Natural killer cell (primary cell): ENCODE results near the gene UXS1. TPM values are rescaled to one million over a fixed set of nuclear protein-coding genes. Genes with fewer than 3 reads are reported as not detected.

Source experiments
- ATAC-seq, 3 donors: fragments of 150-1000 bp in 2 of 3; fragments of 200-7000 bp in 1 of 3; cut with Tn5 transposase; 1 replicate in 1 of 3; 2 replicates in 2 of 3; pipeline ENCODE4 v1.10.0; 2021; ENCODE audit warnings: mild to moderate bottlenecking in 2 of 3, moderate library complexity in 2 of 3
- DNase-seq, 2 donors: peaks; one replicate each; pipeline versions ENCODE4 v3.0.0 to v3.0.0-alpha.2; 2013 to 2021; ENCODE audit warnings: mixed read lengths in 1 of 2
- H3K27ac ChIP-seq: one replicate; pipeline ENCODE4 v1.5.1; 2013; ENCODE audit warnings: mild to moderate bottlenecking, low read length
- H3K27me3 ChIP-seq: one replicate; pipeline ENCODE4 v1.6.1; 2013; ENCODE audit warnings: low read length; ENCODE audit not compliant: control insufficient read depth, insufficient read depth
- H3K36me3 ChIP-seq: one replicate; pipeline ENCODE4 v1.6.1; 2013; ENCODE audit warnings: low read length; ENCODE audit not compliant: control insufficient read depth, insufficient read depth
- H3K4me1 ChIP-seq: one replicate; pipeline ENCODE4 v1.6.1; 2013; ENCODE audit warnings: low read length; ENCODE audit not compliant: control insufficient read depth, insufficient read depth
- H3K4me3 ChIP-seq: one replicate; pipeline ENCODE4 v1.5.1; 2013; ENCODE audit warnings: low read length
- H3K9me3 ChIP-seq: one replicate; pipeline ENCODE4 v1.6.1; 2013; ENCODE audit warnings: low read length; ENCODE audit not compliant: control insufficient read depth, insufficient read depth
- H3K27ac Mint-ChIP-seq, 2 donors: one replicate each; pipeline ENCODE4 v1.8.0; 2022; ENCODE audit warnings: mild to moderate bottlenecking in 2 of 2, mixed read lengths in 2 of 2, moderate library complexity in 1 of 2
- H3K27me3 Mint-ChIP-seq, 2 donors: one replicate each; pipeline ENCODE4 v1.8.0; 2022; ENCODE audit warnings: low read depth in 2 of 2, mixed read lengths in 2 of 2
- H3K36me3 Mint-ChIP-seq: one replicate; pipeline ENCODE4 v1.8.0; 2022; ENCODE audit warnings: mixed read lengths
- H3K4me1 Mint-ChIP-seq, 2 donors: one replicate each; pipeline ENCODE4 v1.8.0; 2022; ENCODE audit warnings: mixed read lengths in 2 of 2
- H3K4me3 Mint-ChIP-seq: one replicate; pipeline ENCODE4 v1.8.0; 2022; ENCODE audit warnings: mild to moderate bottlenecking, moderate library complexity, mixed read lengths
- H3K9me3 Mint-ChIP-seq, 2 donors: one replicate each; pipeline ENCODE4 v1.8.0; 2022; ENCODE audit warnings: mixed read lengths in 2 of 2
- WGBS: methylation state at CpG from one replicate; pipeline ENCODE4 v1.1.7; 2013; ENCODE audit warnings: missing lambda C conversion rate; ENCODE audit not compliant: insufficient coverage; 5-methylcytosine and 5-hydroxymethylcytosine counted together
- intact Hi-C: fragments of 100-400 bp; cut with micrococcal nuclease; formaldehyde crosslinking; loops from one replicate; pipeline ENCODE4 v1.14.2; 2022
- total RNA-seq, 4 donors: library from RNA; stranded (reverse); fragments of 120-200 nt in 1 of 4; gene quantifications; one replicate each; pipeline versions ENCODE4 v1.2.3 to v1.2.4, GENCODE V29; 2013 to 2022
- TF ChIP-seq, protein P1 (sequence below): fragments of 200-600 bp; IDR thresholded peaks from one replicate; pipeline ENCODE4 v1.8.0; 2022; ENCODE audit warnings: antibody characterized with exemption

UXS1 gene
- total RNA-seq, 3 donors from 2014 or later (not counting 1 experiment from before 2014, with no cell fraction given) = 36.3 to 60.4 (median 37.5) TPM

DNA sequence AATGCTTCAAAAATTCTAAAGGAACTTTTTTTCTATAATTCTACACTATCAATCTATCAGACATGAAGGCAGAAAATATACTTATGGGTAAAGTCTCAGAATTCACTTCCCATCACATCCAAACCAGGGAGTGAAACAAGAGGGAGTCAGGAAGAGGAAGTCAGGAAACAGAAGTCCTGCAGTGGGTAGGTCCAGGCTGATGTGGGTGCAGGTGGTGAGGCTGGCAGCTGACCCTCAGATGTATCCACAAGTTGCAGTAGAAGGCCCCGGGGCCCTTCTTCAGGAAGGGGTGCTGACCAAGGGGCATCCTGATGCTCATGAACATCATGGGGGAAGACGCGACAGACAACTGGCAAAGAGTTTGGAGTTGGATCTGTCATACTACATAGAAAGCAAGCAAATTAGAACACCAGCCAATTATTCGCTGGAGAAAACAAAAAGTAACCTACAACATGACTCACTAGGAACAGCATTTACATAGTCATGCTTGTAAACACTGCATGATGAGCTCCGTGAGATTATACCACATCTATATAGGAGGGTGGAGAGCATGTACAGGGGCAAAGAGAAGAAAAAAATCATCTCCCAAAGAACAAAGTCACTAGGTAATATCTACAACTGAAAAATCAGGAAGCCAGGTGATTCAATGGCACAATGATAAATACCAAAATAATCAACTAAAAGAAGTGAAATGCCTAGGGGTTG, 4.2 kb downstream of the UXS1 start:
- H3K27ac Mint-ChIP-seq = peak overlapping the region; percentile 55 to 73

DNA sequence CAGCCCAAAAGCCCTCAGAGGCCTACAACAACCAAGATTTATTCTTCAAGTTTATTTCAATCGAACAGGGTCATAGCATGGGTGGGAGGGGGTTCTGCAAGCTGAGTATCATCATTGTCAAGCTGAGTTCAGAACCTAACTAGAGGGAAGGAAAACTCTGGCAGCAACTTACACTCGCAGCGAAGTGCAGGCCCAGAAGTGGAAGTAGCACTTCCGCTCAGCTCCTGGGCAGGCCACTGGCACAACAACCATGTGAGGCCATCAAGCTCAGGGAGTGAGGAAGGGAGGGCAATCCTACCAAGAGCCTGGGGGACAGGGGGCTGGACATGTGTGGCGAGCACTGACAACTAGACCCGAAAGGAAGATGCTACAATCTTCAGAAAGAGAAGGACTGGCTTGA, 4.8 kb downstream of the UXS1 start:
- H3K27ac ChIP-seq = peak overlapping the region; percentile 30
- no peaks in the 10 kb centered on the region for H3K9me3 Mint-ChIP-seq

More for the DNA sequence above, 4.2 kb downstream of the UXS1 start:
- H3K36me3 Mint-ChIP-seq = no peaks in the 10 kb centered on the region
- no peak overlapping the region for H3K4me3 ChIP-seq
- no peak overlapping the region for H3K27ac ChIP-seq
- no peaks in the 10 kb centered on the region for H3K27me3 ChIP-seq
- TF ChIP-seq, protein P1, sequence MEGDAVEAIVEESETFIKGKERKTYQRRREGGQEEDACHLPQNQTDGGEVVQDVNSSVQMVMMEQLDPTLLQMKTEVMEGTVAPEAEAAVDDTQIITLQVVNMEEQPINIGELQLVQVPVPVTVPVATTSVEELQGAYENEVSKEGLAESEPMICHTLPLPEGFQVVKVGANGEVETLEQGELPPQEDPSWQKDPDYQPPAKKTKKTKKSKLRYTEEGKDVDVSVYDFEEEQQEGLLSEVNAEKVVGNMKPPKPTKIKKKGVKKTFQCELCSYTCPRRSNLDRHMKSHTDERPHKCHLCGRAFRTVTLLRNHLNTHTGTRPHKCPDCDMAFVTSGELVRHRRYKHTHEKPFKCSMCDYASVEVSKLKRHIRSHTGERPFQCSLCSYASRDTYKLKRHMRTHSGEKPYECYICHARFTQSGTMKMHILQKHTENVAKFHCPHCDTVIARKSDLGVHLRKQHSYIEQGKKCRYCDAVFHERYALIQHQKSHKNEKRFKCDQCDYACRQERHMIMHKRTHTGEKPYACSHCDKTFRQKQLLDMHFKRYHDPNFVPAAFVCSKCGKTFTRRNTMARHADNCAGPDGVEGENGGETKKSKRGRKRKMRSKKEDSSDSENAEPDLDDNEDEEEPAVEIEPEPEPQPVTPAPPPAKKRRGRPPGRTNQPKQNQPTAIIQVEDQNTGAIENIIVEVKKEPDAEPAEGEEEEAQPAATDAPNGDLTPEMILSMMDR = no peak
- H3K4me1 ChIP-seq = peaks cover 31% of the 10 kb centered on the region
- 80% methylated on average over 4 of the region's 5 CpGs for WGBS
- peak overlapping the region; percentile 25 for H3K4me3 Mint-ChIP-seq
- no peak for DNase-seq
- H3K27me3 Mint-ChIP-seq = no peaks in the 10 kb centered on the region
- ATAC-seq = no peak
- intact Hi-C loops = no loop called here
- H3K36me3 ChIP-seq = no peaks in the 10 kb centered on the region
- no peaks in the 10 kb centered on the region for H3K9me3 Mint-ChIP-seq
- H3K4me1 Mint-ChIP-seq = peaks cover 55 to 59% of the 10 kb centered on the region in 2 donors
- no peaks in the 10 kb centered on the region for H3K9me3 ChIP-seq

DNA sequence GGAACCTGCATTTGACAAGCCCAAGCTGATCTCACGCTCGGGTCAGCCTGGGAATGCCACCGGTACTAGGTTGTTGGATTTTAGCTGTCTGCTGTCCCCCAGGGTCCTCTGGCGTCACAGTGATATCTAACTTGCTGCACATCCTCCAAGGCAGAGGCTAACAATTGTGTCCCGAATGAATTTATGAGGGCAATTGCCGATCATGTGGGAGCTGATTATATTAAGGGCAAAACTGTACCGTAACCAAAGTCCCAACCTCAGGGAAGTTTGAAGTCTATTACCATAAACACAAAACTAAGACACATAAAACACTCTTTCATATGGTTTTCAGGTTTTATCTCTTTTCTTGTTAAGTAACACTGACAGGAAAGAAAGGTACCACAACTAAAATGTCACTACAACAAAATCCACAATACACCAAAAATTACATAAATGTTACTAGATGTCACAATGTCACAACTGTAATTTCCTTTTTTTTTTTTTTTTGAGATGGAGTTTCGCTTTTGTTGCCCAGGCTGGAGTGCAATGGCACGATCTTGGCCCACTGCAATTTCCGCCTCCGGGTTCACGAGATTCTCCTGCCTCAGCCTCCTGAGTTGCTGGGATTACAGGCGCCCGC, 6.7 kb downstream of the UXS1 start:
- WGBS = 93% methylated on average over 14 of the region's 14 CpGs
- Histone ChIP-seq H3K36me3 (no peaks in the 10 kb centered on the region), H3K4me3 (no peak overlapping the region), H3K27ac (no peak overlapping the region), H3K4me1 (peaks cover 21% of the 10 kb centered on the region), H3K9me3 (no peaks in the 10 kb centered on the region), H3K27me3 (no peaks in the 10 kb centered on the region)
- DNase-seq = peak in 1 of 2 donors; percentile 11
- ATAC-seq = no peak
- Mint-ChIP-seq H3K27me3 (no peaks in the 10 kb centered on the region), H3K4me3 (no peak overlapping the region), H3K36me3 (no peaks in the 10 kb centered on the region), H3K27ac (no peak overlapping the region), H3K9me3 (no peaks in the 10 kb centered on the region), H3K4me1 (peaks cover 55 to 59% of the 10 kb centered on the region in 2 donors)
- intact Hi-C loops = no loop called here
- TF ChIP-seq, protein P1 = no peak

More for the DNA sequence above, 4.8 kb downstream of the UXS1 start:
- no peaks in the 10 kb centered on the region for H3K27me3 ChIP-seq
- intact Hi-C loops = no loop called here
- Mint-ChIP-seq H3K36me3 (no peaks in the 10 kb centered on the region), H3K27me3 (no peaks in the 10 kb centered on the region), H3K4me3 (peak overlapping the region; percentile 25), H3K27ac (peak overlapping the region; percentile 55 to 73), H3K4me1 (peaks cover 55 to 60% of the 10 kb centered on the region in 2 donors)
- H3K9me3 ChIP-seq = no peaks in the 10 kb centered on the region
- H3K4me1 ChIP-seq = peaks cover 31% of the 10 kb centered on the region
- TF ChIP-seq, protein P1 = no peak
- DNase-seq = no peak
- no peak for ATAC-seq
- WGBS = 74% methylated on average over 6 of the region's 6 CpGs
- H3K36me3 ChIP-seq = no peaks in the 10 kb centered on the region
- H3K4me3 ChIP-seq = no peak overlapping the region
